Fibroblast of mammary gland (primary cell): Measurements from ENCODE around the gene PLXNA4.

Experiments used
- DNase-seq: peaks from one replicate; pipeline ENCODE4 v3.0.0-alpha.2; 2010; ENCODE audit warnings: low read depth
- H3K4me3 ChIP-seq: 2 replicates; pipeline ENCODE4 v1.5.1; 2011; ENCODE audit warnings: low read depth, mild to moderate bottlenecking, low read length, moderate library complexity; ENCODE audit not compliant: control insufficient read depth
- CTCF ChIP-seq: conservative IDR thresholded peaks from 2 replicates; pipeline ENCODE4 v1.5.1; 2011; ENCODE audit warnings: low read depth, low read length, inconsistent platforms; ENCODE audit not compliant: control insufficient read depth, insufficient read depth

The PLXNA4 gene

GRCh38 chr7:132292803-132293202 is 283.5 kb downstream of the PLXNA4 start:
- no peak for TF ChIP-seq CTCF
- no peak for DNase-seq

GRCh38 chr7:132291481-132291880 is 284.8 kb downstream of the PLXNA4 start:
- no peak overlapping the region for H3K4me3 ChIP-seq
- peak; percentile 7 for DNase-seq
- TF ChIP-seq CTCF, result no peak

More at GRCh38 chr7:132292803-132293202, 283.5 kb downstream of the PLXNA4 start:
- H3K4me3 ChIP-seq, result no peak overlapping the region

GRCh38 chr7:132290021-132290420 is 286.2 kb downstream of the PLXNA4 start:
- no peak for DNase-seq
- no peak overlapping the region for H3K4me3 ChIP-seq
- TF ChIP-seq CTCF, result no peak

GRCh38 chr7:132286836-132287235 is 289.4 kb downstream of the PLXNA4 start:
- H3K4me3 ChIP-seq, result no peak overlapping the region
- no peak for DNase-seq
- TF ChIP-seq CTCF, result no peak

- H3K4me3 ChIP-seq, result no peak overlapping the region
- DNase-seq, result no peak
- TF ChIP-seq CTCF, result no peak
These were observed 295.9 kb downstream of the PLXNA4 start for GRCh38 chr7:132280335-132280734.

- no peak overlapping the region for H3K4me3 ChIP-seq
- no peak for TF ChIP-seq CTCF
- no peak for DNase-seq
These were observed 296.6 kb downstream of the PLXNA4 start for GRCh38 chr7:132279718-132280117.

- DNase-seq, result peak; percentile 73
- H3K4me3 ChIP-seq, result no peak overlapping the region
- no peak for TF ChIP-seq CTCF
These were observed 299.1 kb downstream of the PLXNA4 start for GRCh38 chr7:132276976-132277725.
